Endometrium (tissue), 2 donors: Measurements from ENCODE around the gene PRKN.

Source experiments
- FAIRE-seq: peaks from 2 replicates; lab custom pipeline; 2012; peaks lifted over from hg19 to GRCh38; lab: Jason Lieb, UNC
- donor health status: control.
- donor health status: control.

Gene PRKN

GRCh38 chr6:161954699-161955276 is 772.8 kb downstream of the PRKN start:
- no peak for FAIRE-seq

GRCh38 chr6:161954077-161954476 is 773.5 kb downstream of the PRKN start:
- no peak for FAIRE-seq

GRCh38 chr6:161951126-161951525 is 776.4 kb downstream of the PRKN start:
- no peak for FAIRE-seq

GRCh38 chr6:161949531-161949930 is 778.0 kb downstream of the PRKN start:
- no peak for FAIRE-seq

- no peak for FAIRE-seq
These were observed 779.1 kb downstream of the PRKN start for GRCh38 chr6:161948462-161948861.

- no peak for FAIRE-seq
These were observed 780.2 kb downstream of the PRKN start for GRCh38 chr6:161947371-161947770.

GRCh38 chr6:161946461-161946860 is 781.1 kb downstream of the PRKN start:
- FAIRE-seq = no peak

GRCh38 chr6:161943561-161943960 is 784.0 kb downstream of the PRKN start:
- no peak for FAIRE-seq

GRCh38 chr6:161941565-161941964 is 786.0 kb downstream of the PRKN start:
- no peak for FAIRE-seq

GRCh38 chr6:161940519-161940918 is 787.0 kb downstream of the PRKN start:
- no peak for FAIRE-seq

GRCh38 chr6:161926324-161926723 is 801.2 kb downstream of the PRKN start:
- FAIRE-seq = no peak

GRCh38 chr6:161924516-161925116 is 803.0 kb downstream of the PRKN start:
- no peak for FAIRE-seq

GRCh38 chr6:161922631-161923119 is 804.9 kb downstream of the PRKN start:
- no peak for FAIRE-seq

- no peak for FAIRE-seq
These were observed 805.8 kb downstream of the PRKN start for GRCh38 chr6:161921602-161922395.

GRCh38 chr6:161919691-161920090 is 807.9 kb downstream of the PRKN start:
- FAIRE-seq = no peak

GRCh38 chr6:161918628-161919205 is 808.8 kb downstream of the PRKN start:
- no peak for FAIRE-seq

- FAIRE-seq = no peak
These were observed 809.4 kb downstream of the PRKN start for GRCh38 chr6:161918109-161918531.

- FAIRE-seq = no peak
These were observed 809.9 kb downstream of the PRKN start for GRCh38 chr6:161917645-161918044.

- FAIRE-seq = no peak
These were observed 812.1 kb downstream of the PRKN start for GRCh38 chr6:161915456-161915964.

- FAIRE-seq = no peak
These were observed 818.7 kb downstream of the PRKN start for GRCh38 chr6:161908872-161909271.

- no peak for FAIRE-seq
These were observed 821.0 kb downstream of the PRKN start for GRCh38 chr6:161906571-161906970.

- no peak for FAIRE-seq
These were observed 823.9 kb downstream of the PRKN start for GRCh38 chr6:161903584-161904212.
